Nephron (organoid): ENCODE results near the gene PCNA.

ENCODE experiments used
- H3K27ac Mint-ChIP-seq, 3 experiments: 2 replicates each; pipeline ENCODE4 v1.8.0; 2020; ENCODE audit warnings: mixed read lengths in 3 of 3, mild to moderate bottlenecking in 2 of 3, moderate library complexity in 1 of 3
- H3K27me3 Mint-ChIP-seq: 2 replicates; pipeline ENCODE4 v1.8.0; 2021; ENCODE audit warnings: low read depth, mild to moderate bottlenecking, moderate library complexity, mixed read lengths
- H3K36me3 Mint-ChIP-seq: 2 replicates; pipeline ENCODE4 v1.8.0; 2020; ENCODE audit warnings: low read depth, mixed read lengths
- H3K4me1 Mint-ChIP-seq: 2 replicates; pipeline ENCODE4 v1.8.0; 2020; ENCODE audit warnings: mixed read lengths
- H3K4me3 Mint-ChIP-seq, 3 experiments: 2 replicates each; pipeline ENCODE4 v1.8.0; 2020; ENCODE audit warnings: mild to moderate bottlenecking in 3 of 3, mixed read lengths in 3 of 3, moderate library complexity in 2 of 3
- H3K9me3 Mint-ChIP-seq: 2 replicates; pipeline ENCODE4 v1.8.0; 2020; ENCODE audit warnings: mixed read lengths
- TF ChIP-seq, protein P1 (sequence below), 3 experiments: fragments of 200-600 bp; sonication (generic); IDR thresholded peaks; one replicate each; pipeline ENCODE4 v1.5.0; 2021; ENCODE audit warnings: antibody characterized with exemption in 3 of 3; ENCODE audit not compliant: unreplicated experiment in 3 of 3

The PCNA gene

DNA sequence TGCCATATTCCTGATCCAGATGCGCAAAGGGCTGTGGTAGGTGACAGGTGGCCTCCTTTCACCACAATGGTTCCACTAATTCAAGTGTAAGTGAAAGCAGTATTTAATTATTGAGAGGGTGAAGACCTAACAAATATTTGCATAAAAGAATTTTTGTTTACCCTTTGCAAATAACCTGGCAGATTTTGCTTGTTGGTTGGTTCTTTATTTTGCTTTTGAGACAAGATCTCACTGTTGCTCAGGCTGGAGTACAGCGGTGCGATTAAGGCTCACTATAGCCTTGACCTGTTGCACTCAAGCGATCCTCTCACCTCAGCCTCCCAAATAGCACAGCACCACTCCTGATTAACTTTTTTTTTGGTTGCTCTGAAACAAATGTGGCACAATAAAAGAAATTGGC lies 49.2 kb downstream of the PCNA start:
- Mint-ChIP-seq H3K27me3 (no peaks in the 10 kb centered on the region), H3K9me3 (no peaks in the 10 kb centered on the region), H3K36me3 (peaks cover 3% of the 10 kb centered on the region), H3K4me1 (no peaks in the 10 kb centered on the region), H3K27ac (no peak overlapping the region), H3K4me3 (no peak overlapping the region)
- TF ChIP-seq, protein P1, sequence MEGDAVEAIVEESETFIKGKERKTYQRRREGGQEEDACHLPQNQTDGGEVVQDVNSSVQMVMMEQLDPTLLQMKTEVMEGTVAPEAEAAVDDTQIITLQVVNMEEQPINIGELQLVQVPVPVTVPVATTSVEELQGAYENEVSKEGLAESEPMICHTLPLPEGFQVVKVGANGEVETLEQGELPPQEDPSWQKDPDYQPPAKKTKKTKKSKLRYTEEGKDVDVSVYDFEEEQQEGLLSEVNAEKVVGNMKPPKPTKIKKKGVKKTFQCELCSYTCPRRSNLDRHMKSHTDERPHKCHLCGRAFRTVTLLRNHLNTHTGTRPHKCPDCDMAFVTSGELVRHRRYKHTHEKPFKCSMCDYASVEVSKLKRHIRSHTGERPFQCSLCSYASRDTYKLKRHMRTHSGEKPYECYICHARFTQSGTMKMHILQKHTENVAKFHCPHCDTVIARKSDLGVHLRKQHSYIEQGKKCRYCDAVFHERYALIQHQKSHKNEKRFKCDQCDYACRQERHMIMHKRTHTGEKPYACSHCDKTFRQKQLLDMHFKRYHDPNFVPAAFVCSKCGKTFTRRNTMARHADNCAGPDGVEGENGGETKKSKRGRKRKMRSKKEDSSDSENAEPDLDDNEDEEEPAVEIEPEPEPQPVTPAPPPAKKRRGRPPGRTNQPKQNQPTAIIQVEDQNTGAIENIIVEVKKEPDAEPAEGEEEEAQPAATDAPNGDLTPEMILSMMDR (IDR thresholded peaks at IDR 0.05; ENCODE audit: unreplicated experiment in 3 of 3): no peak

DNA sequence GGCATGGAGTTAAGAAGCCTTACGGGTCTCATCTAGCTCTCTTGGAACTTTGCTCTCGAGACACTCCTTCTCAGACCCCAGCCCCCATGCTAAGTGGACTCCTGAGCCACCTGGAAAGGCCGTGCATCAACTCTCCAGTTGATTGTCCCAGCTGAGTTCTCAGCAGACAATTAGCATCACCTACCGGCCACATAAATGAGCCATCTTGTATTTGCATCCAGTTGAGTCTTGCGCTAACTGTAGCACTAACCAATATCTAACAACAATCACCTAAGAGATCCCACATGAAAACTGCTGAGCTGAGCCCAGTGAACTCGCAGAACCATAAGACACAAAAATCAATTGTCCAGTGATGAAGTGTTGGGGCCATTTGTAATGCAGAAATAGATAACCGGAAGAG lies 49.7 kb downstream of the PCNA start:
- H3K27me3 Mint-ChIP-seq: no peaks in the 10 kb centered on the region
- H3K4me3 Mint-ChIP-seq: no peak overlapping the region
- H3K27ac Mint-ChIP-seq: no peak overlapping the region

DNA sequence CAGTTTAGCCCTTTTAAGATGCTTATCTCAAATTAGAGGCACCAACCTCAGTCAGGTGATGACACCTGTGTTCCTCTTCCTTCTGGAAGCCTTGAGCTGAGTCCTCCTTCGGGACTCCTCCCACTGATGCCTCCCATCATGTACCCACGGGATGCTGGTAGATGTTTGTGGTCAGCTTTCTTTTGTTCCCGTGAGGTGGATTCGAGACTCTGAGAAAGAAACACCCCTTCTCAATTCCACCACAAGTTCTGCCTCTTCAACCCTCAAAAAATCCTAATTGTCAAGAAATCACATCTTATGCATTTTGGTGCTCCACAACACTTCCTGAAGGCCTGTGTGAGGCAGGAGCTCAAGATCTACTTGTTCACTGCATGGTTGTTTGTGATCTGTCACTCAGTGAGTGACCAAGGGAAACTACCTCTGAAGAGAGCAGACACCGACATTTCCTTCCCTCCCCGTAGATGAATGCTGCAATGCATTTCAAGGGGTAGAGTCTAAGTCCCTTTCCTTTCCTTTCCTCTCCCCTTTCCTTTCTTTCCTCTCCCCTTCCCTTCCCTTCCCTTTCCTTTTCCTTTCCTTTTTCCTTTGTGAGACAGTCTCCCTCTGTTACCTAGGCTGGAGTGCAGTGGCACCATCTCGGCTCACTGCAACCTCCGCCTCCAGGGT lies 50.5 kb downstream of the PCNA start:
- Mint-ChIP-seq H3K4me1 (no peaks in the 10 kb centered on the region), H3K36me3 (peaks cover 3% of the 10 kb centered on the region), H3K9me3 (no peaks in the 10 kb centered on the region), H3K27ac (no peak overlapping the region), H3K27me3 (no peaks in the 10 kb centered on the region), H3K4me3 (no peak overlapping the region)
- TF ChIP-seq, protein P1 (IDR thresholded peaks at IDR 0.05; ENCODE audit: unreplicated experiment in 3 of 3): no peak

More for the DNA sequence above, 49.7 kb downstream of the PCNA start:
- no peaks in the 10 kb centered on the region for H3K9me3 Mint-ChIP-seq
- TF ChIP-seq, protein P1 (IDR thresholded peaks at IDR 0.05; ENCODE audit: unreplicated experiment in 3 of 3): no peak
- no peaks in the 10 kb centered on the region for H3K4me1 Mint-ChIP-seq
- peaks cover 3% of the 10 kb centered on the region for H3K36me3 Mint-ChIP-seq

DNA sequence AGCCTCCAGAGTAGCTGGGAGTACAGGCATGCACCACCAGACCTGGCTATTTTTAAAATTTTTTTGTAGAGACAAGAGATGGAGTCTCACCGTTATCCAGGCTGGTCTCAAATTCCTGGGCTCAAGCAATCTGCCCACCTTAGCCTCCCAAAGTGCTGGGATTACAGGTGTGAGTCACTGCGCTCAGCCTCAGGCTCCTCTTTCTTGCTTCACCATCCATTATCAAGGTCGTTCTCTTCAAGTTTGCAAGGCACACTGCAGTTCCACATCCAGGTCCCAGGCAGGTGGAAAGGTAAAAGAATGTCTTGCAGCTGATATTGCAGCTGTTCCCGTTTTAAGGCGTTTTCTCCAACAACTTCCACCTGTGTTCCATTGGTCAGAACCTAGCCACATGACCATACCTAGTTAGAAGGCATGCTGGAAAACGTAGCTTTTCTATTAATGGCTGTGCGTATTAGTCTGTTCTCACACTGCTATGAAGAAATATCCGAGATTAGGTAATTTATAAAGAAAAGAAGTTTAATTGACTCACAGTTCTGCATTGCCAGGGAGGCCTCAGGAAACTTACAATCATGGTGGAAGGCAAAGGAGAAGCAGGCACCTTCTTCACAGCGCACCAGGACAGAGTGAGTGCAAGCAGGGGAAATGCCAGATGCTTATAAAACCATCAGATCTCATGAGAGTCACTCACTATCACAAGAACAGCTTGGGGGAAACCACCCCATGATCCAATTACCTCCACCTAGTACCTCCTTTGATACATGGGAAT lies 51.7 kb downstream of the PCNA start:
- TF ChIP-seq, protein P1 (IDR thresholded peaks at IDR 0.05; ENCODE audit: unreplicated experiment in 3 of 3): no peak
- no peaks in the 10 kb centered on the region for H3K9me3 Mint-ChIP-seq
- no peak overlapping the region for H3K4me3 Mint-ChIP-seq
- no peaks in the 10 kb centered on the region for H3K27me3 Mint-ChIP-seq
- no peak overlapping the region for H3K27ac Mint-ChIP-seq
- H3K36me3 Mint-ChIP-seq: peaks cover 3% of the 10 kb centered on the region
- no peaks in the 10 kb centered on the region for H3K4me1 Mint-ChIP-seq

DNA sequence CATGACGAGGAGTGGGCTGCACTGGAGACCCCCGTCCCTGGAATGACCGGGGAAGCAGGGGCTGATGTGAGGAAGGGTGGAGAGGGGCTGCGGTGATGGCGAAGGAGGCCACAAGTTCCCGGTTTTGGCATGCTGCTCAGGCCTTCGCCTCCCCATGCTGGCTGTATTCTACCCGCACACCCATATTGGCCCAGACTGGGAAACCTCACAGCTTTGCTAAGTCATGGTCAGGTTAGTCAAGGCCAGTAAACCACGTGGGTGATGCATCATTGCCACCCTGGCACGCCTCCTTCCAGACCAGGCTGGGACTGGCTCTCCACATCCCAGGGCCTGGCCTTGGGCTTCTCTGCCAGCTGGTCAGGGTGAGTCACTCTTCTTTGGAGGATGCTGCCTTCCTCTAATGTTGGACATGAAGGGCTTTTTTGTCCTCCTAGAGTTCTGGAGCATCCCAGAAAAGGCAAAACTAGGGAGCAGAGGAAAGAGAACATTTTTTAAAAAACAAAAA lies 53.8 kb downstream of the PCNA start:
- Mint-ChIP-seq H3K4me1 (no peaks in the 10 kb centered on the region), H3K27me3 (no peaks in the 10 kb centered on the region), H3K27ac (no peak overlapping the region), H3K9me3 (no peaks in the 10 kb centered on the region), H3K4me3 (no peak overlapping the region), H3K36me3 (peaks cover 3% of the 10 kb centered on the region)
- TF ChIP-seq, protein P1 (IDR thresholded peaks at IDR 0.05; ENCODE audit: unreplicated experiment in 3 of 3): no peak
